Prostate gland (tissue), 2 donors: ENCODE data around the gene CHCHD3.
"Not testable (repeated sequence)": the region's sequence is repeated elsewhere in the genome, so short reads cannot be mapped to it uniquely, and the experiment has no call there.

Source experiments
- POLR2A ChIP-seq: fragments of 450-650 bp; IDR thresholded peaks from one replicate; pipeline ENCODE4 v1.6.1; 2016; ENCODE audit warnings: antibody characterized with exemption, mild to moderate bottlenecking
- POLR2AphosphoS5 ChIP-seq: sonication (generic); formaldehyde crosslinking; IDR thresholded peaks from one replicate; pipeline ENCODE4 v1.6.1; 2017; ENCODE audit warnings: antibody characterized with exemption
- TF ChIP-seq, protein P1 (sequence below), 4 experiments: fragments of 200-600 bp in 2 of 4; fragments of 450-650 bp in 2 of 4; sonication (generic) in 2 of 4; IDR thresholded peaks; 1 replicate in 3 of 4; 2 replicates in 1 of 4; pipeline ENCODE4 v1.5.1; 2016 to 2019; ENCODE audit warnings: antibody characterized with exemption in 4 of 4, mild to moderate bottlenecking in 2 of 4, moderate library complexity in 2 of 4

- not testable (repeated sequence) for TF ChIP-seq POLR2AphosphoS5, POLR2A
- TF ChIP-seq, protein P1, sequence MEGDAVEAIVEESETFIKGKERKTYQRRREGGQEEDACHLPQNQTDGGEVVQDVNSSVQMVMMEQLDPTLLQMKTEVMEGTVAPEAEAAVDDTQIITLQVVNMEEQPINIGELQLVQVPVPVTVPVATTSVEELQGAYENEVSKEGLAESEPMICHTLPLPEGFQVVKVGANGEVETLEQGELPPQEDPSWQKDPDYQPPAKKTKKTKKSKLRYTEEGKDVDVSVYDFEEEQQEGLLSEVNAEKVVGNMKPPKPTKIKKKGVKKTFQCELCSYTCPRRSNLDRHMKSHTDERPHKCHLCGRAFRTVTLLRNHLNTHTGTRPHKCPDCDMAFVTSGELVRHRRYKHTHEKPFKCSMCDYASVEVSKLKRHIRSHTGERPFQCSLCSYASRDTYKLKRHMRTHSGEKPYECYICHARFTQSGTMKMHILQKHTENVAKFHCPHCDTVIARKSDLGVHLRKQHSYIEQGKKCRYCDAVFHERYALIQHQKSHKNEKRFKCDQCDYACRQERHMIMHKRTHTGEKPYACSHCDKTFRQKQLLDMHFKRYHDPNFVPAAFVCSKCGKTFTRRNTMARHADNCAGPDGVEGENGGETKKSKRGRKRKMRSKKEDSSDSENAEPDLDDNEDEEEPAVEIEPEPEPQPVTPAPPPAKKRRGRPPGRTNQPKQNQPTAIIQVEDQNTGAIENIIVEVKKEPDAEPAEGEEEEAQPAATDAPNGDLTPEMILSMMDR (IDR thresholded peaks at IDR 0.05): not testable (repeated sequence)
These were observed 189.1 kb downstream of the CHCHD3 start for GRCh38 chr7:132892744-132893143.
